Breast epithelium (tissue), 4 donors: ENCODE results near the gene NHLRC1. TPM values are rescaled to one million over a fixed set of nuclear protein-coding genes. Genes with fewer than 3 reads are reported as not detected.

Source experiments
- DNase-seq, 2 donors: peaks; one replicate each; pipeline ENCODE4 v3.0.0-alpha.2; 2019; ENCODE audit warnings: low spot score in 2 of 2
- H3K27ac ChIP-seq, 2 donors: fragments of 200-600 bp; sonication (generic) in 1 of 2; one replicate each; pipeline ENCODE4 v1.5.1; 2016 to 2019; ENCODE audit warnings: mild to moderate bottlenecking in 1 of 2
- H3K27me3 ChIP-seq, 2 donors: fragments of 200-600 bp; sonication (generic) in 1 of 2; one replicate each; pipeline versions ENCODE4 v1.5.1 to v1.6.0; 2017 to 2019; ENCODE audit warnings: control low read depth in 1 of 2, mild to moderate bottlenecking in 1 of 2
- H3K36me3 ChIP-seq: fragments of 200-600 bp; one replicate; pipeline ENCODE4 v1.5.1; 2019
- H3K4me1 ChIP-seq, 2 donors: fragments of 200-600 bp; sonication (generic); one replicate each; pipeline ENCODE4 v1.5.1; 2016 to 2019; ENCODE audit warnings: control low read depth in 1 of 2
- H3K4me3 ChIP-seq, 3 donors: fragments of 200-600 bp; sonication (generic); 1 replicate in 2 of 3; 2 replicates in 1 of 3; pipeline ENCODE4 v1.5.1; 2016 to 2019; ENCODE audit warnings: mild to moderate bottlenecking in 3 of 3, moderate library complexity in 2 of 3
- H3K9me3 ChIP-seq, 2 donors: fragments of 200-600 bp; sonication (generic) in 1 of 2; one replicate each; pipeline ENCODE4 v1.5.1; 2016 to 2019; ENCODE audit warnings: control low read depth in 1 of 2
- POLR2A ChIP-seq: fragments of 450-650 bp; IDR thresholded peaks from one replicate; pipeline ENCODE4 v1.6.1; 2016; ENCODE audit warnings: antibody characterized with exemption, mild to moderate bottlenecking, moderate library complexity
- POLR2AphosphoS5 ChIP-seq, 3 donors: sonication (generic); formaldehyde crosslinking; IDR thresholded peaks; one replicate each; pipeline ENCODE4 v1.6.1; 2017; ENCODE audit warnings: antibody characterized with exemption in 3 of 3
- intact Hi-C: fragments of 100-400 bp; cut with DNase I; formaldehyde crosslinking; loops from one replicate; pipeline ENCODE4 v1.15.1; 2023; ENCODE audit warnings: low total_unique reads
- total RNA-seq, 3 donors: library from RNA; depleted of rRNA; stranded (reverse); fragments of >200 nt; gene quantifications; one replicate each; pipeline ENCODE4 v1.1.0, GENCODE V29; 2016
- TF ChIP-seq, protein P1 (sequence below), 3 donors: fragments of 450-650 bp; IDR thresholded peaks; one replicate each; pipeline ENCODE4 v1.5.1; 2016 to 2017; ENCODE audit warnings: antibody characterized with exemption in 3 of 3, mild to moderate bottlenecking in 3 of 3, moderate library complexity in 3 of 3

Gene NHLRC1
- total RNA-seq, 3 donors from 2014 or later = 2.0 to 3.2 (median 2.7) TPM

- no peak for DNase-seq
- H3K27ac ChIP-seq = no peak overlapping the region
- intact Hi-C loops = no loop called here
- no peak overlapping the region for H3K4me3 ChIP-seq
- TF ChIP-seq POLR2A = no peak
- TF ChIP-seq, protein P1, sequence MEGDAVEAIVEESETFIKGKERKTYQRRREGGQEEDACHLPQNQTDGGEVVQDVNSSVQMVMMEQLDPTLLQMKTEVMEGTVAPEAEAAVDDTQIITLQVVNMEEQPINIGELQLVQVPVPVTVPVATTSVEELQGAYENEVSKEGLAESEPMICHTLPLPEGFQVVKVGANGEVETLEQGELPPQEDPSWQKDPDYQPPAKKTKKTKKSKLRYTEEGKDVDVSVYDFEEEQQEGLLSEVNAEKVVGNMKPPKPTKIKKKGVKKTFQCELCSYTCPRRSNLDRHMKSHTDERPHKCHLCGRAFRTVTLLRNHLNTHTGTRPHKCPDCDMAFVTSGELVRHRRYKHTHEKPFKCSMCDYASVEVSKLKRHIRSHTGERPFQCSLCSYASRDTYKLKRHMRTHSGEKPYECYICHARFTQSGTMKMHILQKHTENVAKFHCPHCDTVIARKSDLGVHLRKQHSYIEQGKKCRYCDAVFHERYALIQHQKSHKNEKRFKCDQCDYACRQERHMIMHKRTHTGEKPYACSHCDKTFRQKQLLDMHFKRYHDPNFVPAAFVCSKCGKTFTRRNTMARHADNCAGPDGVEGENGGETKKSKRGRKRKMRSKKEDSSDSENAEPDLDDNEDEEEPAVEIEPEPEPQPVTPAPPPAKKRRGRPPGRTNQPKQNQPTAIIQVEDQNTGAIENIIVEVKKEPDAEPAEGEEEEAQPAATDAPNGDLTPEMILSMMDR (IDR thresholded peaks at IDR 0.05) = no peak
- no peak for TF ChIP-seq POLR2AphosphoS5 (IDR thresholded peaks at IDR 0.05)
- H3K4me1 ChIP-seq = no peaks in the 10 kb centered on the region
- no peaks in the 10 kb centered on the region for H3K36me3 ChIP-seq
- no peaks in the 10 kb centered on the region for H3K27me3 ChIP-seq
- H3K9me3 ChIP-seq = peaks cover 6% of the 10 kb centered on the region in 2 donors
Measured at GRCh38 chr6:18110162-18110561, 12.3 kb downstream of the NHLRC1 start.

- no peaks in the 10 kb centered on the region for H3K4me1 ChIP-seq
- no peak overlapping the region for H3K27ac ChIP-seq
- DNase-seq = no peak
- intact Hi-C loops = no loop called here
- H3K4me3 ChIP-seq = no peak overlapping the region
- no peaks in the 10 kb centered on the region for H3K36me3 ChIP-seq
- TF ChIP-seq POLR2AphosphoS5 (IDR thresholded peaks at IDR 0.05) = no peak
- TF ChIP-seq POLR2A = no peak
- TF ChIP-seq, protein P1 (IDR thresholded peaks at IDR 0.05) = no peak
- no peaks in the 10 kb centered on the region for H3K27me3 ChIP-seq
- H3K9me3 ChIP-seq = peaks cover 6% of the 10 kb centered on the region in 2 donors
Measured at GRCh38 chr6:18107061-18107460, 15.4 kb downstream of the NHLRC1 start.

DNA sequence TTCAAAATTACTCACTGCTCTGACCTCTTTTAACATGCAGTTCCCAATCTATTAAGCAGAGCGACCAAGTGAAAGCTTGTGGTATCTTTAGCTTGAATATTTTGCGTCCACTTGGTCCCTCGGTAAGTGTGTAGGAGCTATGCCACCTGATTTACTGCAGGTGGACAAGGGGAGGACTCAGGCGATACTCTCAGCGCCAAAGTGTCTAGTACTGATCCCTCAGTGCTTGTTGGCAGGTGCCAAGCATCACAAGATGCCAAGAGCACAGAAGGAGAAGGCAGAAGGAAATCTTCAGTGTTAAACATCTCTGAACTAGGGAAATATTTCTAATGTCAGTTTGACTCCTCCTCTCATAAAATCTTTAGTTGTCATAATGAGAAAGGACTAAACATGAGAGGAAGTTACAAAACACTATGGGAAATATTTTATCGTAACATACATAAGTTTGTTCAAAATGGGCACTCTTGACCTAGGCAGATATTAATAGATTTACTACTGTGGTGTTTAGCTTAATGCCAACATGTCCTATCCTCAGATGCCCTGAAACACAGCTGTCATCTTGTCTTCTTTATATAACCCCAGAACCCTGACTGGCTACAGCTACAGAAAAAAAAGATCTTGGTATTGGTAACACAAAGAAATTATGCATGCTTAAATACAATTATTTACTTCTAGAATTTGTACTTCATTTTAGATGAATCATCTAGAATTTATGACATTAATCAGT, 19.5 kb downstream of the NHLRC1 start:
- no peak overlapping the region for H3K27ac ChIP-seq
- no peaks in the 10 kb centered on the region for H3K36me3 ChIP-seq
- H3K27me3 ChIP-seq = no peaks in the 10 kb centered on the region
- no peak for DNase-seq
- no peak for TF ChIP-seq POLR2A
- no peak for TF ChIP-seq POLR2AphosphoS5 (IDR thresholded peaks at IDR 0.05)
- TF ChIP-seq, protein P1 (IDR thresholded peaks at IDR 0.05) = no peak
- intact Hi-C loops = no loop called here
- peaks cover 6% of the 10 kb centered on the region in 2 donors for H3K9me3 ChIP-seq
- peaks cover 0 to 5% of the 10 kb centered on the region in 2 donors for H3K4me1 ChIP-seq
- H3K4me3 ChIP-seq = no peak overlapping the region

DNA sequence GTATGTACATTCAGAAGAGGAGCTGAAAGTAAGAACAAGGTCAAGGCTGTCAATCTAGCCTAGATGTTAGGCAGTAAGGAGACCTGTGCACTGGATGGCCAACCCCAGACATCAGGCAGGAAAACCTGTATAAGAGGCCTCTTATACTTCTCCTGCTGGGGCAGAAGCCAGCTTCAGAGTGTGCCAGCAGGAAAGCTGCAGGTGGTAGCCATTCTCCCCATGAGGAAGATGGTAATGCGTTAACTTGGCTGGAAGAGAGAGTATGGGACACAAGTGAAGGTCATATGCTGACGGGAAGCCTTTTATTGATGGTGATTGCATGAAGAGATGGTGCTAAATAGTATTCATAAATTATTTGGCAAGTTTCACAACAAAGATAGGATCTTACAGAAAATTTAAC, 20.6 kb downstream of the NHLRC1 start:
- no peak overlapping the region for H3K4me3 ChIP-seq
- TF ChIP-seq POLR2AphosphoS5 (IDR thresholded peaks at IDR 0.05) (no peak), POLR2A (no peak)
- TF ChIP-seq, protein P1 (IDR thresholded peaks at IDR 0.05) = no peak
- intact Hi-C loops = no loop called here
- no peaks in the 10 kb centered on the region for H3K27me3 ChIP-seq
- peaks cover 0 to 5% of the 10 kb centered on the region in 2 donors for H3K4me1 ChIP-seq
- H3K36me3 ChIP-seq = no peaks in the 10 kb centered on the region
- no peak for DNase-seq
- no peak overlapping the region for H3K27ac ChIP-seq
- H3K9me3 ChIP-seq = no peaks in the 10 kb centered on the region

- H3K36me3 ChIP-seq = no peaks in the 10 kb centered on the region
- no peak for TF ChIP-seq POLR2AphosphoS5 (IDR thresholded peaks at IDR 0.05)
- no peak for TF ChIP-seq POLR2A
- TF ChIP-seq, protein P1 (IDR thresholded peaks at IDR 0.05) = no peak
- intact Hi-C loops = no loop called here
- no peak for DNase-seq
- no peak overlapping the region for H3K4me3 ChIP-seq
- no peak overlapping the region for H3K27ac ChIP-seq
- no peaks in the 10 kb centered on the region for H3K27me3 ChIP-seq
- H3K4me1 ChIP-seq = peaks cover 0 to 5% of the 10 kb centered on the region in 2 donors
- no peaks in the 10 kb centered on the region for H3K9me3 ChIP-seq
Measured at GRCh38 chr6:18101271-18101670, 21.2 kb downstream of the NHLRC1 start.
